DMS79 (cell line): ENCODE measurements around the gene UQCC5.
A peak's percentile ranks its signal among the peaks of the same experiment; 100 is the strongest.

Experiments
- DNase-seq: peaks from one replicate; lab custom pipeline; 2025; lab: John Stamatoyannopoulos, UW

UQCC5 gene

GRCh38 chr3:52534281-52535183 lies 1.9 kb upstream of the UQCC5 start:
- DNase-seq = peak; percentile 43

- DNase-seq = no peak
Observed at GRCh38 chr3:52535411-52536111, 844 bp upstream of the UQCC5 start.

- DNase-seq = no peak
Observed at GRCh38 chr3:52536112-52536368, 365 bp upstream of the UQCC5 start.

- DNase-seq = no peak
Observed at GRCh38 chr3:52537165-52537620, 788 bp downstream of the UQCC5 start.

GRCh38 chr3:52537726-52538421 lies 1.5 kb downstream of the UQCC5 start:
- DNase-seq = no peak

GRCh38 chr3:52539010-52539653 lies 2.7 kb downstream of the UQCC5 start:
- no peak for DNase-seq

- no peak for DNase-seq
Observed at GRCh38 chr3:52541050-52541449, 4.6 kb downstream of the UQCC5 start.

GRCh38 chr3:52544937-52545336 lies 8.5 kb downstream of the UQCC5 start:
- no peak for DNase-seq

- DNase-seq = no peak
Observed at GRCh38 chr3:52546111-52546901, 9.9 kb downstream of the UQCC5 start.

GRCh38 chr3:52547143-52547542 lies 10.7 kb downstream of the UQCC5 start:
- DNase-seq = no peak

GRCh38 chr3:52551118-52551517 lies 14.7 kb downstream of the UQCC5 start:
- no peak for DNase-seq

- DNase-seq = no peak
Observed at GRCh38 chr3:52552089-52552488, 15.7 kb downstream of the UQCC5 start.

- peak; percentile 31 for DNase-seq
Observed at GRCh38 chr3:52554026-52554755, 17.8 kb downstream of the UQCC5 start.

- DNase-seq = no peak
Observed at GRCh38 chr3:52555056-52555455, 18.7 kb downstream of the UQCC5 start.

GRCh38 chr3:52557011-52557960 lies 20.9 kb downstream of the UQCC5 start:
- DNase-seq = no peak

- no peak for DNase-seq
Observed at GRCh38 chr3:52558436-52558835, 22.0 kb downstream of the UQCC5 start.

- DNase-seq = no peak
Observed at GRCh38 chr3:52561028-52561747, 24.8 kb downstream of the UQCC5 start.

GRCh38 chr3:52563984-52564383 lies 27.6 kb downstream of the UQCC5 start:
- DNase-seq = no peak

GRCh38 chr3:52568069-52568468 lies 31.7 kb downstream of the UQCC5 start:
- no peak for DNase-seq
